Neural progenitor cell (in vitro differentiated cells): ENCODE measurements around the gene IGFL3. TPM values are rescaled to one million over a fixed set of nuclear protein-coding genes. Genes with fewer than 3 reads are reported as not detected.

Source experiments
- DNase-seq: peaks from one replicate; pipeline ENCODE4 v3.0.0-alpha.2; 2016; ENCODE audit warnings: low spot score
- H2AFZ ChIP-seq: fragments of 200-600 bp; sonication (generic); replicated peaks from 2 replicates; pipeline ENCODE4 v1.6.1; 2016; ENCODE audit warnings: antibody characterized with exemption
- H3F3A ChIP-seq: fragments of 200-600 bp; sonication (generic); 2 replicates; pipeline ENCODE4 v1.6.1; 2016; ENCODE audit warnings: antibody characterized with exemption, low read depth
- H3K27ac ChIP-seq: fragments of 200-600 bp; sonication (generic); 2 replicates; pipeline ENCODE4 v1.5.1; 2016; ENCODE audit warnings: mild to moderate bottlenecking
- H3K27me3 ChIP-seq: fragments of 200-600 bp; sonication (generic); 2 replicates; pipeline ENCODE4 v1.6.1; 2016; ENCODE audit warnings: mild to moderate bottlenecking, moderate library complexity
- H3K36me3 ChIP-seq: fragments of 200-600 bp; sonication (generic); 2 replicates; pipeline ENCODE4 v1.5.1; 2016
- H3K4me1 ChIP-seq: fragments of 200-600 bp; sonication (generic); 2 replicates; pipeline ENCODE4 v1.6.1; 2016; ENCODE audit warnings: mixed run types
- H3K4me2 ChIP-seq: fragments of 200-600 bp; sonication (generic); 2 replicates; pipeline ENCODE4 v1.6.1; 2016
- H3K4me3 ChIP-seq: fragments of 200-600 bp; sonication (generic); 2 replicates; pipeline ENCODE4 v1.5.1; 2016
- H3K79me2 ChIP-seq: fragments of 200-600 bp; sonication (generic); 2 replicates; pipeline ENCODE4 v1.6.1; 2016; ENCODE audit warnings: low read depth
- H3K9ac ChIP-seq: fragments of 200-600 bp; sonication (generic); 2 replicates; pipeline ENCODE4 v1.6.1; 2016
- H3K9me3 ChIP-seq: fragments of 200-600 bp; sonication (generic); 2 replicates; pipeline ENCODE4 v1.5.1; 2016; ENCODE audit warnings: low read depth
- H4K20me1 ChIP-seq: fragments of 200-600 bp; sonication (generic); 2 replicates; pipeline ENCODE4 v1.6.1; 2016; ENCODE audit warnings: low read depth
- H3K27ac Mint-ChIP-seq: 3 replicates; pipeline ENCODE4 v1.8.0; 2021; ENCODE audit warnings: mixed read lengths
- H3K27me3 Mint-ChIP-seq: 2 replicates; pipeline ENCODE4 v1.8.0; 2022; ENCODE audit warnings: low read depth, mild to moderate bottlenecking, inconsistent platforms, moderate library complexity, mixed read lengths; ENCODE audit not compliant: insufficient read depth
- H3K36me3 Mint-ChIP-seq: 3 replicates; pipeline ENCODE4 v1.8.0; 2021; ENCODE audit warnings: mixed read lengths
- H3K4me1 Mint-ChIP-seq: 3 replicates; pipeline ENCODE4 v1.8.0; 2021; ENCODE audit warnings: mixed read lengths
- H3K4me3 Mint-ChIP-seq: 3 replicates; pipeline ENCODE4 v1.8.0; 2021; ENCODE audit warnings: mild to moderate bottlenecking, moderate library complexity, mixed read lengths
- H3K9me3 Mint-ChIP-seq: 3 replicates; pipeline ENCODE4 v1.8.0; 2020; ENCODE audit warnings: mixed read lengths
- CTCF ChIP-seq: fragments of 200-600 bp; sonication (generic); IDR thresholded peaks from 2 replicates; pipeline ENCODE4 v1.5.1; 2017; ENCODE audit warnings: antibody characterized with exemption, mild to moderate bottlenecking
- EZH2 ChIP-seq: fragments of 200-600 bp; sonication (generic); IDR thresholded peaks from 2 replicates; pipeline ENCODE4 v1.6.1; 2017; ENCODE audit warnings: antibody characterized with exemption, mild to moderate bottlenecking, moderate library complexity
- EZH2phosphoT487 ChIP-seq: fragments of 200-600 bp; sonication (generic); IDR thresholded peaks from 2 replicates; pipeline ENCODE4 v1.6.1; 2017; ENCODE audit warnings: antibody characterized with exemption
- total RNA-seq: library from RNA; depleted of rRNA; stranded (reverse); fragments of >200 nt; gene quantifications from 2 replicates; pipeline ENCODE4 v1.2.3, GENCODE V29; 2015; ENCODE audit warnings: low replicate concordance

Gene IGFL3
- total RNA-seq, 1 donor from 2014 or later, result not detected

GRCh38 chr19:46125447-46125846, 959 bp upstream of the IGFL3 start:
- Histone ChIP-seq H3K27ac (no peak overlapping the region), H2AFZ (no peak overlapping the region), H3K4me3 (no peak overlapping the region), H3K9ac (no peak overlapping the region), H3K4me2 (no peak overlapping the region), H3K79me2 (no peaks in the 10 kb centered on the region), H3K36me3 (no peaks in the 10 kb centered on the region), H3K9me3 (no peaks in the 10 kb centered on the region), H3K27me3 (no peaks in the 10 kb centered on the region), H3K4me1 (peaks cover 11% of the 10 kb centered on the region), H4K20me1 (no peaks in the 10 kb centered on the region), H3F3A (no peaks in the 10 kb centered on the region)
- Mint-ChIP-seq H3K4me1 (no peaks in the 10 kb centered on the region), H3K4me3 (no peak overlapping the region), H3K27ac (no peak overlapping the region), H3K27me3 (no peaks in the 10 kb centered on the region), H3K9me3 (peaks cover 7% of the 10 kb centered on the region), H3K36me3 (no peaks in the 10 kb centered on the region)
- no peak for DNase-seq
- no peak for TF ChIP-seq EZH2phosphoT487
- no peak for TF ChIP-seq EZH2

- Histone ChIP-seq H3K4me2 (no peak overlapping the region), H3K4me1 (peaks cover 11% of the 10 kb centered on the region), H3F3A (no peaks in the 10 kb centered on the region), H3K9me3 (no peaks in the 10 kb centered on the region), H3K79me2 (no peaks in the 10 kb centered on the region), H3K36me3 (no peaks in the 10 kb centered on the region), H4K20me1 (no peaks in the 10 kb centered on the region), H2AFZ (no peak overlapping the region), H3K4me3 (no peak overlapping the region), H3K9ac (no peak overlapping the region), H3K27me3 (no peaks in the 10 kb centered on the region), H3K27ac (no peak overlapping the region)
- no peaks in the 10 kb centered on the region for H3K36me3 Mint-ChIP-seq
- peaks cover 4% of the 10 kb centered on the region for H3K4me1 Mint-ChIP-seq
- no peak overlapping the region for H3K4me3 Mint-ChIP-seq
- no peak overlapping the region for H3K27ac Mint-ChIP-seq
- no peak for DNase-seq
- H3K27me3 Mint-ChIP-seq, result no peaks in the 10 kb centered on the region
- TF ChIP-seq EZH2 (no peak), EZH2phosphoT487 (no peak), CTCF (no peak)
- peaks cover 2% of the 10 kb centered on the region for H3K9me3 Mint-ChIP-seq
Observed at GRCh38 chr19:46118136-46118535, 6.4 kb downstream of the IGFL3 start.

GRCh38 chr19:46116121-46116520, 8.4 kb downstream of the IGFL3 start:
- no peaks in the 10 kb centered on the region for H3F3A ChIP-seq
- Mint-ChIP-seq H3K4me1 (peaks cover 4% of the 10 kb centered on the region), H3K27ac (no peak overlapping the region)

More at GRCh38 chr19:46116121-46116520, 8.4 kb downstream of the IGFL3 start:
- no peaks in the 10 kb centered on the region for H3K27me3 ChIP-seq
- H3K9ac ChIP-seq, result no peak overlapping the region
- H3K4me2 ChIP-seq, result no peak overlapping the region
- H4K20me1 ChIP-seq, result no peaks in the 10 kb centered on the region
- H3K4me3 Mint-ChIP-seq, result no peak overlapping the region
- peaks cover 2% of the 10 kb centered on the region for H3K9me3 Mint-ChIP-seq
- H3K36me3 ChIP-seq, result no peaks in the 10 kb centered on the region
- H3K4me1 ChIP-seq, result no peaks in the 10 kb centered on the region
- no peak overlapping the region for H3K27ac ChIP-seq
- DNase-seq, result no peak
- no peaks in the 10 kb centered on the region for H3K27me3 Mint-ChIP-seq
- no peaks in the 10 kb centered on the region for H3K9me3 ChIP-seq
- H3K4me3 ChIP-seq, result no peak overlapping the region
- H2AFZ ChIP-seq, result no peak overlapping the region
- TF ChIP-seq EZH2phosphoT487, result no peak
- TF ChIP-seq EZH2, result no peak
- no peak for TF ChIP-seq CTCF
- H3K36me3 Mint-ChIP-seq, result no peaks in the 10 kb centered on the region
- H3K79me2 ChIP-seq, result no peaks in the 10 kb centered on the region
